Stomach smooth muscle (tissue), 2 donors: ENCODE data around the gene MRPL40.
A peak's percentile ranks its signal among the peaks of the same experiment; 100 is the strongest.

Experiments
- H3K27ac ChIP-seq: one replicate; pipeline ENCODE4 v1.7.0; 2013; ENCODE audit warnings: mild to moderate bottlenecking, low read length, inconsistent platforms
- H3K27me3 ChIP-seq, 2 donors: one replicate each; pipeline ENCODE4 v1.7.0; 2013; ENCODE audit warnings: low read length in 2 of 2; ENCODE audit not compliant: insufficient read depth in 2 of 2, control insufficient read depth in 1 of 2
- H3K36me3 ChIP-seq, 2 donors: one replicate each; pipeline ENCODE4 v1.7.0; 2013; ENCODE audit warnings: low read length in 2 of 2; ENCODE audit not compliant: control insufficient read depth in 2 of 2, insufficient read depth in 2 of 2
- H3K4me1 ChIP-seq: one replicate; pipeline ENCODE4 v1.7.0; 2013; ENCODE audit warnings: low read length; ENCODE audit not compliant: control insufficient read depth, insufficient read depth
- H3K4me3 ChIP-seq, 2 donors: one replicate each; pipeline ENCODE4 v1.7.0; 2013; ENCODE audit warnings: low read length in 2 of 2
- H3K9ac ChIP-seq, 2 donors: one replicate each; pipeline ENCODE4 v1.7.0; 2013; ENCODE audit warnings: low read length in 2 of 2, mild to moderate bottlenecking in 1 of 2
- H3K9me3 ChIP-seq, 2 donors: one replicate each; pipeline ENCODE4 v1.7.0; 2013; ENCODE audit warnings: low read length in 2 of 2; ENCODE audit not compliant: control insufficient read depth in 2 of 2
- donor health status: healthy.
- donor health status: Pancreatic carcinoma.

Gene MRPL40

GRCh38 chr22:19473578-19473977, 41.2 kb downstream of the MRPL40 start:
- H3K27ac ChIP-seq = no peak overlapping the region
- no peaks in the 10 kb centered on the region for H3K9me3 ChIP-seq
- peaks cover 45 to 58% of the 10 kb centered on the region in 2 donors for H3K36me3 ChIP-seq
- H3K4me1 ChIP-seq = peaks cover 11% of the 10 kb centered on the region
- H3K9ac ChIP-seq = no peak overlapping the region
- H3K27me3 ChIP-seq = no peaks in the 10 kb centered on the region
- H3K4me3 ChIP-seq = no peak overlapping the region

- H3K4me3 ChIP-seq = no peak overlapping the region
- H3K9ac ChIP-seq = no peak overlapping the region
- H3K4me1 ChIP-seq = peaks cover 17% of the 10 kb centered on the region
- H3K9me3 ChIP-seq = no peaks in the 10 kb centered on the region
- no peaks in the 10 kb centered on the region for H3K27me3 ChIP-seq
- H3K27ac ChIP-seq = no peak overlapping the region
- peaks cover 23 to 37% of the 10 kb centered on the region in 2 donors for H3K36me3 ChIP-seq
Measured at GRCh38 chr22:19476023-19476422, 43.7 kb downstream of the MRPL40 start.

GRCh38 chr22:19477321-19478044, 45.1 kb downstream of the MRPL40 start:
- H3K9ac ChIP-seq = peak overlapping the region; percentile 76 to 89
- peak overlapping the region; percentile 96 to 99 for H3K4me3 ChIP-seq
- H3K9me3 ChIP-seq = no peaks in the 10 kb centered on the region
- peaks cover 14% of the 10 kb centered on the region for H3K4me1 ChIP-seq
- no peaks in the 10 kb centered on the region for H3K27me3 ChIP-seq
- peaks cover 12 to 26% of the 10 kb centered on the region in 2 donors for H3K36me3 ChIP-seq
- peak overlapping the region; percentile 100 for H3K27ac ChIP-seq

GRCh38 chr22:19478045-19478900, 45.9 kb downstream of the MRPL40 start:
- peak overlapping the region; percentile 100 for H3K27ac ChIP-seq
- H3K9ac ChIP-seq = peak overlapping the region; percentile 76 to 89
- no peaks in the 10 kb centered on the region for H3K9me3 ChIP-seq
- H3K27me3 ChIP-seq = no peaks in the 10 kb centered on the region
- H3K4me1 ChIP-seq = peaks cover 14% of the 10 kb centered on the region
- H3K4me3 ChIP-seq = peak overlapping the region; percentile 96 to 99
- H3K36me3 ChIP-seq = peaks cover 5 to 18% of the 10 kb centered on the region in 2 donors

- Histone ChIP-seq H3K4me1 (peaks cover 14% of the 10 kb centered on the region), H3K27me3 (no peaks in the 10 kb centered on the region), H3K36me3 (peaks cover 0 to 12% of the 10 kb centered on the region in 2 donors), H3K27ac (peak within 1 kb of the TSS; percentile 100), H3K9me3 (no peaks in the 10 kb centered on the region), H3K4me3 (peak within 1 kb of the TSS; percentile 96 to 99), H3K9ac (peak within 1 kb of the TSS; percentile 76 to 99)
Measured at GRCh38 chr22:19478901-19479354, 46.6 kb downstream of the MRPL40 start, which contains the start of gene UFD1. TSS of gene UFD1 (minus strand) at chr22:19479193. CDS start at chr22:19479085, 108 bp downstream.

- Histone ChIP-seq H3K4me1 (peaks cover 14% of the 10 kb centered on the region), H3K27ac (peak within 1 kb of the TSS; percentile 100), H3K9me3 (no peaks in the 10 kb centered on the region), H3K4me3 (peak within 1 kb of the TSS; percentile 96 to 99), H3K27me3 (no peaks in the 10 kb centered on the region), H3K36me3 (peaks cover 0 to 11% of the 10 kb centered on the region in 2 donors), H3K9ac (peak within 1 kb of the TSS; percentile 76 to 99)
Measured at GRCh38 chr22:19479355-19480172, 47.2 kb downstream of the MRPL40 start, which contains the start of gene CDC45. TSS of gene CDC45 (plus strand) at chr22:19479920. CDS start at chr22:19479969, 49 bp downstream.

GRCh38 chr22:19480173-19480568, 47.8 kb downstream of the MRPL40 start:
- Histone ChIP-seq H3K27me3 (no peaks in the 10 kb centered on the region), H3K4me3 (peak overlapping the region; percentile 34 to 96), H3K27ac (no peak overlapping the region), H3K9ac (no peak overlapping the region), H3K9me3 (no peaks in the 10 kb centered on the region), H3K4me1 (peaks cover 14% of the 10 kb centered on the region), H3K36me3 (peaks cover 0 to 8% of the 10 kb centered on the region in 2 donors)

GRCh38 chr22:19480789-19481188, 48.4 kb downstream of the MRPL40 start:
- Histone ChIP-seq H3K27me3 (no peaks in the 10 kb centered on the region), H3K9me3 (no peaks in the 10 kb centered on the region), H3K9ac (no peak overlapping the region), H3K4me1 (peaks cover 14% of the 10 kb centered on the region), H3K27ac (no peak overlapping the region), H3K4me3 (no peak overlapping the region), H3K36me3 (peaks cover 0 to 4% of the 10 kb centered on the region in 2 donors)

GRCh38 chr22:19482297-19482696, 50.0 kb downstream of the MRPL40 start:
- no peaks in the 10 kb centered on the region for H3K27me3 ChIP-seq
- no peak overlapping the region for H3K4me3 ChIP-seq
- H3K4me1 ChIP-seq = peaks cover 14% of the 10 kb centered on the region
- H3K9ac ChIP-seq = no peak overlapping the region
- no peaks in the 10 kb centered on the region for H3K36me3 ChIP-seq
- no peak overlapping the region for H3K27ac ChIP-seq
- H3K9me3 ChIP-seq = no peaks in the 10 kb centered on the region
